ENCODE data around the gene GCNT4. TPM values are rescaled to one million over a fixed set of nuclear protein-coding genes. Genes with fewer than 3 reads are reported as not detected.
"Not testable (repeated sequence)": the region's sequence is repeated elsewhere in the genome, so short reads cannot be mapped to it uniquely, and the experiment has no call there.

Gene GCNT4, protein sequence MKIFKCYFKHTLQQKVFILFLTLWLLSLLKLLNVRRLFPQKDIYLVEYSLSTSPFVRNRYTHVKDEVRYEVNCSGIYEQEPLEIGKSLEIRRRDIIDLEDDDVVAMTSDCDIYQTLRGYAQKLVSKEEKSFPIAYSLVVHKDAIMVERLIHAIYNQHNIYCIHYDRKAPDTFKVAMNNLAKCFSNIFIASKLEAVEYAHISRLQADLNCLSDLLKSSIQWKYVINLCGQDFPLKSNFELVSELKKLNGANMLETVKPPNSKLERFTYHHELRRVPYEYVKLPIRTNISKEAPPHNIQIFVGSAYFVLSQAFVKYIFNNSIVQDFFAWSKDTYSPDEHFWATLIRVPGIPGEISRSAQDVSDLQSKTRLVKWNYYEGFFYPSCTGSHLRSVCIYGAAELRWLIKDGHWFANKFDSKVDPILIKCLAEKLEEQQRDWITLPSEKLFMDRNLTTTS
- total RNA-seq (1 to 10 TPM; 4.9 to 5.3 TPM), total RNA-seq (21.7 to 30.5 reads per million in 2 donors)

- H3K27ac Mint-ChIP-seq, result peak within 1 kb of the TSS; percentile 86
- H3K27me3 Mint-ChIP-seq, result peaks cover 33% of the 10 kb centered on the region
- DNase-seq, result no peak
- peak; percentile 24 for ATAC-seq
- H3K4me1 Mint-ChIP-seq, result peaks cover 57% of the 10 kb centered on the region
- peak within 1 kb of the TSS; percentile 93 for H3K4me3 Mint-ChIP-seq
- H3K9me3 ChIP-seq (ENCODE audit: control insufficient read depth, low read length, poor library complexity, severe bottlenecking), result no peaks in the 10 kb centered on the region
- no peaks in the 10 kb centered on the region for H3K36me3 Mint-ChIP-seq (ENCODE audit: low read depth)
Measured at GRCh38 chr5:75052192-75053053, at the start of gene GCNT4. TSS of gene GCNT4 (minus strand) at chr5:75052558. CDS start at chr5:75030037, 22,521 bp downstream.

GRCh38 chr5:75095956-75096355 lies 43.6 kb upstream of the GCNT4 start:
- not testable (repeated sequence) for H3K36me3 Mint-ChIP-seq (ENCODE audit: low read depth); DNase-seq; H3K4me1 Mint-ChIP-seq; H3K4me3 Mint-ChIP-seq; H3K27ac Mint-ChIP-seq; ATAC-seq; H3K9me3 ChIP-seq (ENCODE audit: control insufficient read depth, low read length, poor library complexity, severe bottlenecking); H3K27me3 Mint-ChIP-seq

- DNase-seq, result no peak
- ATAC-seq, result no peak
- H3K9me3 ChIP-seq (ENCODE audit: control insufficient read depth, low read length, poor library complexity, severe bottlenecking), result no peaks in the 10 kb centered on the region
- Mint-ChIP-seq H3K36me3 (ENCODE audit: low read depth) (no peaks in the 10 kb centered on the region), H3K27me3 (no peaks in the 10 kb centered on the region), H3K4me1 (peaks cover 12% of the 10 kb centered on the region), H3K27ac (no peak overlapping the region), H3K4me3 (no peak overlapping the region)
Measured at GRCh38 chr5:75091597-75091996, 39.2 kb upstream of the GCNT4 start.

DNA sequence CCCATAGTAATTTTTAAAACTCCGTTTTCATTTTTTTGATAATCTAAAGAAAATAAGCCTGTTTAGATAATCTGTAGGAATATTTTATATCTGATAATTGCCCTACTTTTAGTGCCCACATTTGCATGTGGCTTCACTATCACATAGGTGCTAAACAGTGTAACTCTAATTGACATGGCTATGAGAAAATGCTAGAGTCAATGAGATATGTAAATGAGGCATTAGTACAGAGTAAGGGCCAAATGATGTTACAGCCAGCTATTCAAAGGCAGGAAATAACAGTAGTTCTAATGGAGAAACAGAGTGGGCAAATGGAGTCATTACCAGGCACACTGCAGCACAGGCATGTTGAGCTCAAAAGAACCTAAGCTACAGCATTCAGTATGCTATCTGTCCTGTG lies 37.3 kb upstream of the GCNT4 start:
- ATAC-seq, result no peak
- H3K4me1 Mint-ChIP-seq, result peaks cover 6% of the 10 kb centered on the region

GRCh38 chr5:75089137-75089536 lies 36.8 kb upstream of the GCNT4 start:
- H3K9me3 ChIP-seq (ENCODE audit: control insufficient read depth, low read length, poor library complexity, severe bottlenecking), result no peaks in the 10 kb centered on the region
- Mint-ChIP-seq H3K27me3 (no peaks in the 10 kb centered on the region), H3K27ac (no peak overlapping the region), H3K4me3 (no peak overlapping the region), H3K4me1 (peaks cover 6% of the 10 kb centered on the region), H3K36me3 (ENCODE audit: low read depth) (no peaks in the 10 kb centered on the region)
- ATAC-seq (no peak), DNase-seq (no peak)

More for the DNA sequence above, 37.3 kb upstream of the GCNT4 start:
- no peaks in the 10 kb centered on the region for H3K9me3 ChIP-seq (ENCODE audit: control insufficient read depth, low read length, poor library complexity, severe bottlenecking)
- no peak overlapping the region for H3K4me3 Mint-ChIP-seq
- no peak overlapping the region for H3K27ac Mint-ChIP-seq
- no peaks in the 10 kb centered on the region for H3K36me3 Mint-ChIP-seq (ENCODE audit: low read depth)
- no peaks in the 10 kb centered on the region for H3K27me3 Mint-ChIP-seq
- no peak for DNase-seq

DNA sequence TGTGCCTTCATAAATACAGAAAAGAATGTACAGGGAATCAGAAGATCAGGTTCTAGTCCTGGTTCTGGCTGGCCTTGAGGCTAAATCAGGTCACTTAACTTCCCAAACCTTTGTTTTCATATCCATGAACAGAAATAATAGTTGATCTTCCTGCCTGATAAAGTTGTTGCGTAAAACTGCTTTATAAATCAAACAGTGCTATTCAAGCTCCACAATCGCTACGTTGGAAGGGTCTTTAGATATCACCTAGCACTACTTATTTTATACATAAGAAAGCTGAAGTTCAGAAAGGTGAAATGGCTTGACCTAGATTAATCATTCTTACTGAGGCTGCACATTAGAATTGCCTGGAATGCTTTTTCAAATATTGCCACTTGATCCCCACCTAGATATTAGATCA lies 36.3 kb upstream of the GCNT4 start:
- Mint-ChIP-seq H3K4me1 (peaks cover 6% of the 10 kb centered on the region), H3K36me3 (ENCODE audit: low read depth) (no peaks in the 10 kb centered on the region), H3K4me3 (no peak overlapping the region), H3K27ac (no peak overlapping the region), H3K27me3 (no peaks in the 10 kb centered on the region)
- no peaks in the 10 kb centered on the region for H3K9me3 ChIP-seq (ENCODE audit: control insufficient read depth, low read length, poor library complexity, severe bottlenecking)
- DNase-seq (no peak), ATAC-seq (no peak)

DNA sequence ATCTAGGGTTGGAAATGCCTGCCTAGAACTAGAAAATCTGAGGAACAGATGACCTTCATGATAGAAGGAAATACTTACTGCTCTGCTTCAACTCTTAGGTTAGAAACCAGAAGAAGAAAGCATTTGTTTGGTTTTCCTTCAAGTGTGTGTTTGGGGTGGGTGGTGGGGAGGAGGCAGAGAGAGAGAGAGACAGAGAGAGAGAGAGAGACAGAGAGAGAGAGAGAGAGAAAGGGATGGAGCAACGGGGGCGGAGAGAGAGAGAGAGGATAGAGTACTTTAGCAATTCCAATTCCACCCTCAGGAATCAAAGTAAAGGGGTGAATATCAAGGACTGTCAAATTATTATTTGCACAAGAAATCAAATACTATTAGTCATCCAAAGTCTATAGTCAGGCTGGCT lies 29.2 kb upstream of the GCNT4 start:
- no peaks in the 10 kb centered on the region for H3K9me3 ChIP-seq (ENCODE audit: control insufficient read depth, low read length, poor library complexity, severe bottlenecking)
- H3K4me1 Mint-ChIP-seq, result peaks cover 2% of the 10 kb centered on the region
- H3K27ac Mint-ChIP-seq, result no peak overlapping the region
- DNase-seq, result no peak
- no peak for ATAC-seq
- H3K4me3 Mint-ChIP-seq, result no peak overlapping the region
- no peaks in the 10 kb centered on the region for H3K27me3 Mint-ChIP-seq
- no peaks in the 10 kb centered on the region for H3K36me3 Mint-ChIP-seq (ENCODE audit: low read depth)

- not testable (repeated sequence) for ATAC-seq; H3K9me3 ChIP-seq (ENCODE audit: control insufficient read depth, low read length, poor library complexity, severe bottlenecking); H3K27ac Mint-ChIP-seq; H3K36me3 Mint-ChIP-seq (ENCODE audit: low read depth); H3K4me3 Mint-ChIP-seq; H3K4me1 Mint-ChIP-seq; DNase-seq; H3K27me3 Mint-ChIP-seq
Measured at GRCh38 chr5:75079346-75079745, 27.0 kb upstream of the GCNT4 start.

DNA sequence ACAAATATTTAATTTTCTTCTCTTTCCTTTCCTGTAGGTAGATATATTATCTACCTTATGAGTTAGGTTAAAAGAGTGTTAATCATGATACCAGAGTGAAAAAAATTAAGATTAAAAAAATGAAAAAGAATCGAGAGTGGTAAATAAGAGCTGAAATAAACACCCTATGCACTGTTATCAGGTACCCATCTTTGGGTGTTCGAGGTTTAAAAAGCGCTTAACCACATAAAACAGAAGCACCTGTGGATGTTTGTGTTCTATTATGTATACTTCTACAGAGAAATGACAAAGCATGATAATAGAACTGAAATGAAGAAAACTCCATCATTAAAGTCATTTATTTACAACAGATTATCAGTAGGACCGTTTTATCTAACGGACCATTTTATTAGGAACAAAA lies 25.7 kb upstream of the GCNT4 start:
- DNase-seq (no peak), ATAC-seq (peak; percentile 99)
- Mint-ChIP-seq H3K27ac (no peak overlapping the region), H3K4me3 (no peak overlapping the region), H3K27me3 (no peaks in the 10 kb centered on the region), H3K4me1 (peaks cover 5% of the 10 kb centered on the region), H3K36me3 (ENCODE audit: low read depth) (no peaks in the 10 kb centered on the region)
- no peaks in the 10 kb centered on the region for H3K9me3 ChIP-seq (ENCODE audit: control insufficient read depth, low read length, poor library complexity, severe bottlenecking)

- Mint-ChIP-seq H3K36me3 (ENCODE audit: low read depth) (no peaks in the 10 kb centered on the region), H3K4me3 (no peak overlapping the region), H3K27me3 (peaks cover 12% of the 10 kb centered on the region), H3K4me1 (peaks cover 3% of the 10 kb centered on the region), H3K27ac (no peak overlapping the region)
- DNase-seq, result no peak
- no peak for ATAC-seq
- no peaks in the 10 kb centered on the region for H3K9me3 ChIP-seq (ENCODE audit: control insufficient read depth, low read length, poor library complexity, severe bottlenecking)
Measured at GRCh38 chr5:75072061-75072460, 19.7 kb upstream of the GCNT4 start.

DNA sequence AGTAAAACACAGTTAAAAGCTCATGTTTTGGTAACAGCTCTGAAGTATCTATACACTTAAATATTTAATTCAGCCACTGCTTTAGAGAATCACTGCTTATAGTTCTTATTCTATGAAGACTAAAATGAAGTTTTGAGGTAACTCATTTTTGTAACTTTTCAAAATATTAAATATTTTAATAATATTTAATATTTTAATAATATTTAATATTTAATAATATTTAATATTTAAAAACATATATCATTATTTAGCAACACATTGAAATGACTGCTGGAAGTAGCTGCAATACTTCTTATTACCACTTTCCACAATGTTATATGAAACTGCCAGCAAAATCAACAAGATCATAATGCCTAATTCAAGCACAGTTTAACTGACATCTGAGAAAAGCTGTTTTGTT lies 18.7 kb upstream of the GCNT4 start:
- no peak overlapping the region for H3K4me3 Mint-ChIP-seq
- H3K36me3 Mint-ChIP-seq (ENCODE audit: low read depth), result no peaks in the 10 kb centered on the region
- peaks cover 12% of the 10 kb centered on the region for H3K27me3 Mint-ChIP-seq
- H3K27ac Mint-ChIP-seq, result no peak overlapping the region
- ATAC-seq, result no peak
- DNase-seq, result no peak
- H3K9me3 ChIP-seq (ENCODE audit: control insufficient read depth, low read length, poor library complexity, severe bottlenecking), result no peaks in the 10 kb centered on the region
- peaks cover 3% of the 10 kb centered on the region for H3K4me1 Mint-ChIP-seq

- H3K4me3 Mint-ChIP-seq, result no peak overlapping the region
- H3K27me3 Mint-ChIP-seq, result peaks cover 10% of the 10 kb centered on the region
- H3K27ac Mint-ChIP-seq, result no peak overlapping the region
Measured at GRCh38 chr5:75067434-75067833, 15.1 kb upstream of the GCNT4 start.

GRCh38 chr5:75062925-75063531 lies 10.7 kb upstream of the GCNT4 start:
- Mint-ChIP-seq H3K36me3 (ENCODE audit: low read depth) (no peaks in the 10 kb centered on the region), H3K27me3 (peaks cover 4% of the 10 kb centered on the region), H3K4me3 (no peak overlapping the region), H3K4me1 (peaks cover 26% of the 10 kb centered on the region), H3K27ac (peak overlapping the region; percentile 46)
- no peak for ATAC-seq
- H3K9me3 ChIP-seq (ENCODE audit: control insufficient read depth, low read length, poor library complexity, severe bottlenecking), result no peaks in the 10 kb centered on the region
- DNase-seq, result no peak

More at GRCh38 chr5:75067434-75067833, 15.1 kb upstream of the GCNT4 start:
- DNase-seq, result no peak
- Mint-ChIP-seq H3K4me1 (peaks cover 5% of the 10 kb centered on the region), H3K36me3 (ENCODE audit: low read depth) (no peaks in the 10 kb centered on the region)
- no peak for ATAC-seq
- H3K9me3 ChIP-seq (ENCODE audit: control insufficient read depth, low read length, poor library complexity, severe bottlenecking), result no peaks in the 10 kb centered on the region
